HFFc6 (cell line): ENCODE measurements around the gene ZBTB14. TPM values are rescaled to one million over a fixed set of nuclear protein-coding genes. Genes with fewer than 3 reads are reported as not detected.

Experiments used
- DNase-seq: peaks from one replicate; pipeline ENCODE4 v3.0.0-alpha.2; 2018
- H3K27ac Mint-ChIP-seq: 2 replicates; pipeline ENCODE4 v1.8.0; 2020; ENCODE audit warnings: mild to moderate bottlenecking, mixed read lengths
- H3K27me3 Mint-ChIP-seq: 2 replicates; pipeline ENCODE4 v1.8.0; 2021; ENCODE audit warnings: mild to moderate bottlenecking, moderate library complexity, mixed read lengths; ENCODE audit not compliant: insufficient read depth
- H3K36me3 Mint-ChIP-seq: 2 replicates; pipeline ENCODE4 v1.8.0; 2021; ENCODE audit warnings: low read depth, mixed read lengths
- H3K4me1 Mint-ChIP-seq: 2 replicates; pipeline ENCODE4 v1.8.0; 2020; ENCODE audit warnings: low read depth, mixed read lengths
- H3K4me3 Mint-ChIP-seq: 2 replicates; pipeline ENCODE4 v1.8.0; 2020; ENCODE audit warnings: mild to moderate bottlenecking, moderate library complexity, mixed read lengths
- H3K9me3 Mint-ChIP-seq: 2 replicates; pipeline ENCODE4 v1.8.0; 2020; ENCODE audit warnings: mild to moderate bottlenecking, mixed read lengths
- total RNA-seq, 6 experiments: library from RNA; stranded (reverse); fragmentation: NEBNext Ultra II Directional; extraction: Animal tissue kit (Norgen Biotek cat#: 25700); gene quantifications; 2 replicates in 1 of 6; 3 replicates in 5 of 6; pipeline ENCODE4 v1.2.3, GENCODE V29; 2021
- TF ChIP-seq, protein P1 (sequence below): fragments of 200-600 bp; sonication (generic); IDR thresholded peaks from 2 replicates; pipeline ENCODE4 v1.5.0; 2021; ENCODE audit warnings: antibody characterized with exemption, mild to moderate bottlenecking

The ZBTB14 gene
- total RNA-seq, 6 experiments from 2014 or later, result 5.9 to 6.6 (median 6.3) TPM

DNA sequence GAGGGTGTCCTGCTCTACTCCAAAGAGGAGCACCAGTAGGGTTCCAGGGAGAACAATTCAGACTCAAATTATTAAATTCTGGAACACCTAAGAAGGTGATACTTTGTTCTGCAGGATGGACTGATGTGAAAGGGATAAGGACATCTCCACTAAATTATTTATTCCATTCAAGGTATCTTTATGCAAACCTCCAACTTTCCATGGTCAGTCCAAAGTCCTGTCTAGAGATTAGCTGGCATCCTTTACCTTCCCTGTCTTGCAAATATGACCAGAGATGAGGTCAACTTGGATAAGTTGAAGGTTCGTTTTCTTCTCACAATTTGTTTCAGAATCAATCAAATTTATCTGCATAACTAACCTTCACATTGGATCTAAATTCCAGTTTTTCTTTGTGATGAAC, 8.7 kb upstream of the ZBTB14 start:
- no peaks in the 10 kb centered on the region for H3K9me3 Mint-ChIP-seq
- peaks cover 8% of the 10 kb centered on the region for H3K27me3 Mint-ChIP-seq
- TF ChIP-seq, protein P1, sequence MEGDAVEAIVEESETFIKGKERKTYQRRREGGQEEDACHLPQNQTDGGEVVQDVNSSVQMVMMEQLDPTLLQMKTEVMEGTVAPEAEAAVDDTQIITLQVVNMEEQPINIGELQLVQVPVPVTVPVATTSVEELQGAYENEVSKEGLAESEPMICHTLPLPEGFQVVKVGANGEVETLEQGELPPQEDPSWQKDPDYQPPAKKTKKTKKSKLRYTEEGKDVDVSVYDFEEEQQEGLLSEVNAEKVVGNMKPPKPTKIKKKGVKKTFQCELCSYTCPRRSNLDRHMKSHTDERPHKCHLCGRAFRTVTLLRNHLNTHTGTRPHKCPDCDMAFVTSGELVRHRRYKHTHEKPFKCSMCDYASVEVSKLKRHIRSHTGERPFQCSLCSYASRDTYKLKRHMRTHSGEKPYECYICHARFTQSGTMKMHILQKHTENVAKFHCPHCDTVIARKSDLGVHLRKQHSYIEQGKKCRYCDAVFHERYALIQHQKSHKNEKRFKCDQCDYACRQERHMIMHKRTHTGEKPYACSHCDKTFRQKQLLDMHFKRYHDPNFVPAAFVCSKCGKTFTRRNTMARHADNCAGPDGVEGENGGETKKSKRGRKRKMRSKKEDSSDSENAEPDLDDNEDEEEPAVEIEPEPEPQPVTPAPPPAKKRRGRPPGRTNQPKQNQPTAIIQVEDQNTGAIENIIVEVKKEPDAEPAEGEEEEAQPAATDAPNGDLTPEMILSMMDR, result no peak

DNA sequence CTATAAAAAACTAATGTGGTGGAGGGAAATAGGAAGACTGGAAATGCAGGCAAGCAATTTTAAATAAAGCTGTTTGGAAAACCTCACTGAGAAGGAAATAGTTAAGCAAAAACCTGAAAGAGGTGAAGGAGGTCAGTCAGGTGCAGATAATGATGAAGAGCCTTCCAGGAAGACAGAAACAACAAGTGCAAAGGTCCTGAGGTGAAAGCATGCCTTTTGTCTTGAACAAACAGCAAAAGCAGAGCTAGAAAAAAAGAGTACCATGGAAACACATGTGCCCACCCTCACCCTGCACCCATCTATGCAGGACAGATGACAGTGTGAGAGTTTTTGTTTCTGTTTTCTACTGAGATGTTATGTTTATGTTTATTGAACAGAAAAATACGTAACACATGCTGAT, 8.1 kb upstream of the ZBTB14 start:
- Mint-ChIP-seq H3K27ac (no peak overlapping the region), H3K4me1 (no peaks in the 10 kb centered on the region)
- TF ChIP-seq, protein P1, result no peak

More for the DNA sequence above, 8.7 kb upstream of the ZBTB14 start:
- Mint-ChIP-seq H3K36me3 (no peaks in the 10 kb centered on the region), H3K4me1 (no peaks in the 10 kb centered on the region), H3K4me3 (no peak overlapping the region), H3K27ac (no peak overlapping the region)
- no peak for DNase-seq

DNA sequence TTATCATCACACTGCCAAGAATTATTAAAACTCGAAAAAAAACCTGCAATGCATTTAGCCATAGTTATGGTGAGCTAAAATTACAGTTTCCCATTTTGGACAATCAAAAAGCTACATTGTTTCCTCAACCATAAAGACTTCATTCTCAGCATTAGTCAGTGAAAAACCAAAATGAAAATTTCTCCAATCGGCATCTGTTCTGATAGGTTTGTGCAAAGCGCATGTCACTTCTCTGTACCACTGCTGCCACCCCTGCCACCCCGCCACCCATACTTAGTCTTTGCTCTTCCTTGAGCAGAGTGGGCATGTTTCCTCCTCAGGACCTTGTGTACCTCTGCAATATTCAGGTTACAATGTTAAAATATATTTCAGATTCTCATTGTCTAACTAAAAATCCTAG, 7.1 kb upstream of the ZBTB14 start:
- H3K27me3 Mint-ChIP-seq, result peaks cover 9% of the 10 kb centered on the region
- no peaks in the 10 kb centered on the region for H3K36me3 Mint-ChIP-seq
- TF ChIP-seq, protein P1, result no peak
- H3K27ac Mint-ChIP-seq, result no peak overlapping the region
- no peak overlapping the region for H3K4me3 Mint-ChIP-seq
- no peaks in the 10 kb centered on the region for H3K4me1 Mint-ChIP-seq
- no peaks in the 10 kb centered on the region for H3K9me3 Mint-ChIP-seq
- DNase-seq, result no peak

More for the DNA sequence above, 8.1 kb upstream of the ZBTB14 start:
- Mint-ChIP-seq H3K27me3 (peaks cover 9% of the 10 kb centered on the region), H3K9me3 (no peaks in the 10 kb centered on the region), H3K36me3 (no peaks in the 10 kb centered on the region), H3K4me3 (no peak overlapping the region)
- DNase-seq, result no peak

DNA sequence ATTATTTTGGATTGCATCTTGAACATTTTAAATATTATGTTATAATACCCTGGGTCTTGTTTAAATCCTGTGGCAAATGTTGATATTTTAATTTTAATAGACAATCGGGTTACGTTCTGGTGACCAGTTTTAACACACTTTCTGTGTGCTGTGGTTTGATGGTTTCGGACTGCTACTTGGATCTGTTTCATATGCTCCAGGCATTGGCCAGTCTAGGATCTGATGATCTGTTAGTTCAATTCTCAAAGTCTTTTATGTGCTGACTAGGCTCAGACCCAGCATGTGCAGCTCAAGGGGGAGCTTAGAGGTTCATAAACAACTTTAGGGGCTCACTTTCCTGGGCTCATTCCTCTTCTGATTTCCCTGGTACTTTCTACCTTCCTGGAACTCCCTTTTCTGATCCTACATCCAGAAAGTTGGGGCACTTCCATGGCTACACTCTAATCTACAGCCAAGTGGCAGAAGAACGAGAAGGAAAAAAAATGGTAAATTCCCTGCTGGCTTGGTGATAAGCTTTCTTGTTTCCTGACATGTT, 5.0 kb upstream of the ZBTB14 start:
- peaks cover 9% of the 10 kb centered on the region for H3K27me3 Mint-ChIP-seq
- TF ChIP-seq, protein P1, result no peak

DNA sequence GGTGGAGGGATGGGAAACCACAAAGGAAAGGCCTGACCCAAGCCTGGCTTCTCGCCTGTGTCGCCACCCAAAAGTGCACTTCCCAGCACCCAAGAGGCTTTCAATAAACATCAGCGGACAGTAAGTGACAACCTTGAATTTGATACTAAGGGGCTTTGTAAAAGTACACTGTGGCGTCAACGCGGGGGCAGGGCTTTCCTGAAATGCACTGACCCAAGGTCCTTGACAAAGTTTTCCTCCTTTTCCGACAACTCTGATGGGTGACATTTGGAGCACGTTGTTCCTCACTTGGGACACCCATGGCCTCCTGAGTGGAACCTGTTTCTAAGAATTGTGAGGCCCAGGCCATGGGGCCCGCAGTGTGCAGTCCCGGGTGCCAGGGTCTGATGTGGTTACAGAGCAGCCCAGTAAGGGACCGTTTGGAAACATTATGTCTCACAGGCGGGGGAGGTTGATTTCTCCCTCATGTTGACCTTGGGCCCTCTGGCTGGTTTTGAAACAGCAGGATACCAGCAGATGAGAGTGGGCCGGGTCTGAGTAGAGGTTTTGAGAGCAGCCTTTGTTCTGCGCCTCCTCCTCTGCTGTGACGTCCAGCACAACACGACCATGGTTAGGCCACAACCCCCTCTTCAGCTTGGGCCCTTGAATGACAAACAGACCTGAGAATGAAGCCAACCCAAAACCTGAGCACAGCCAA, 2.8 kb upstream of the ZBTB14 start:
- TF ChIP-seq, protein P1, result no peak
- Mint-ChIP-seq H3K36me3 (no peaks in the 10 kb centered on the region), H3K27me3 (peaks cover 9% of the 10 kb centered on the region)

More for the DNA sequence above, 5.0 kb upstream of the ZBTB14 start:
- no peak for DNase-seq
- Mint-ChIP-seq H3K4me1 (peaks cover 9% of the 10 kb centered on the region), H3K4me3 (no peak overlapping the region), H3K9me3 (no peaks in the 10 kb centered on the region), H3K27ac (no peak overlapping the region), H3K36me3 (no peaks in the 10 kb centered on the region)

More for the DNA sequence above, 2.8 kb upstream of the ZBTB14 start:
- Mint-ChIP-seq H3K27ac (no peak overlapping the region), H3K4me3 (no peak overlapping the region), H3K9me3 (no peaks in the 10 kb centered on the region), H3K4me1 (peaks cover 16% of the 10 kb centered on the region)
- no peak for DNase-seq
